Fibroblast of mammary gland (primary cell): ENCODE measurements around the gene KCNS1.

Experiments
- DNase-seq: peaks from one replicate; pipeline ENCODE4 v3.0.0-alpha.2; 2010; ENCODE audit warnings: low read depth
- H3K4me3 ChIP-seq: 2 replicates; pipeline ENCODE4 v1.5.1; 2011; ENCODE audit warnings: low read depth, mild to moderate bottlenecking, low read length, moderate library complexity; ENCODE audit not compliant: control insufficient read depth
- CTCF ChIP-seq: conservative IDR thresholded peaks from 2 replicates; pipeline ENCODE4 v1.5.1; 2011; ENCODE audit warnings: low read depth, low read length, inconsistent platforms; ENCODE audit not compliant: control insufficient read depth, insufficient read depth

KCNS1 gene

GRCh38 chr20:45128099-45128498 lies 27.2 kb upstream of the KCNS1 start:
- no peak for TF ChIP-seq CTCF
- H3K4me3 ChIP-seq = no peak overlapping the region
- DNase-seq = no peak

- TF ChIP-seq CTCF = no peak
- DNase-seq = no peak
- no peak within 1 kb of the TSS for H3K4me3 ChIP-seq
Measured at GRCh38 chr20:45124365-45124764, 23.4 kb upstream of the KCNS1 start, which contains the start of gene WFDC12. TSS of gene WFDC12 (minus strand) at chr20:45124465. CDS start at chr20:45124447, 18 bp downstream.

- no peak for TF ChIP-seq CTCF
- no peak overlapping the region for H3K4me3 ChIP-seq
- DNase-seq = no peak
Measured at GRCh38 chr20:45121388-45121787, 20.5 kb upstream of the KCNS1 start.

- no peak for TF ChIP-seq CTCF
- no peak overlapping the region for H3K4me3 ChIP-seq
- no peak for DNase-seq
Measured at GRCh38 chr20:45119556-45120266, 18.8 kb upstream of the KCNS1 start.

- peak; percentile 16 for TF ChIP-seq CTCF
- DNase-seq = no peak
- H3K4me3 ChIP-seq = no peak overlapping the region
Measured at GRCh38 chr20:45118028-45118427, 17.1 kb upstream of the KCNS1 start.

GRCh38 chr20:45117581-45117980 lies 16.7 kb upstream of the KCNS1 start:
- DNase-seq = no peak
- no peak overlapping the region for H3K4me3 ChIP-seq
- TF ChIP-seq CTCF = no peak
